Vagina (tissue), 2 donors: ENCODE measurements around the gene CTNNBL1.

Experiments
- POLR2A ChIP-seq, 2 donors: fragments of 450-650 bp; IDR thresholded peaks; one replicate each; pipeline ENCODE4 v1.6.1; 2017; ENCODE audit warnings: antibody characterized with exemption in 2 of 2, mild to moderate bottlenecking in 2 of 2, moderate library complexity in 2 of 2
- POLR2AphosphoS5 ChIP-seq, 2 donors: sonication (generic); formaldehyde crosslinking; IDR thresholded peaks; one replicate each; pipeline ENCODE4 v1.9.0; 2017; ENCODE audit warnings: antibody characterized with exemption in 2 of 2, mild to moderate bottlenecking in 2 of 2, low read depth in 1 of 2; ENCODE audit not compliant: insufficient read depth in 1 of 2
- TF ChIP-seq, protein P1 (sequence below), 3 experiments: fragments of 450-650 bp in 2 of 3; fragments of 200-600 bp in 1 of 3; sonication (generic) in 1 of 3; IDR thresholded peaks; one replicate each; pipeline ENCODE4 v1.5.1; 2017 to 2019; ENCODE audit warnings: antibody characterized with exemption in 3 of 3, mild to moderate bottlenecking in 2 of 3, moderate library complexity in 2 of 3

GRCh38 chr20:37886851-37887297 lies 193.0 kb downstream of the CTNNBL1 start:
- TF ChIP-seq, protein P1, sequence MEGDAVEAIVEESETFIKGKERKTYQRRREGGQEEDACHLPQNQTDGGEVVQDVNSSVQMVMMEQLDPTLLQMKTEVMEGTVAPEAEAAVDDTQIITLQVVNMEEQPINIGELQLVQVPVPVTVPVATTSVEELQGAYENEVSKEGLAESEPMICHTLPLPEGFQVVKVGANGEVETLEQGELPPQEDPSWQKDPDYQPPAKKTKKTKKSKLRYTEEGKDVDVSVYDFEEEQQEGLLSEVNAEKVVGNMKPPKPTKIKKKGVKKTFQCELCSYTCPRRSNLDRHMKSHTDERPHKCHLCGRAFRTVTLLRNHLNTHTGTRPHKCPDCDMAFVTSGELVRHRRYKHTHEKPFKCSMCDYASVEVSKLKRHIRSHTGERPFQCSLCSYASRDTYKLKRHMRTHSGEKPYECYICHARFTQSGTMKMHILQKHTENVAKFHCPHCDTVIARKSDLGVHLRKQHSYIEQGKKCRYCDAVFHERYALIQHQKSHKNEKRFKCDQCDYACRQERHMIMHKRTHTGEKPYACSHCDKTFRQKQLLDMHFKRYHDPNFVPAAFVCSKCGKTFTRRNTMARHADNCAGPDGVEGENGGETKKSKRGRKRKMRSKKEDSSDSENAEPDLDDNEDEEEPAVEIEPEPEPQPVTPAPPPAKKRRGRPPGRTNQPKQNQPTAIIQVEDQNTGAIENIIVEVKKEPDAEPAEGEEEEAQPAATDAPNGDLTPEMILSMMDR (IDR thresholded peaks at IDR 0.05): no peak
- TF ChIP-seq POLR2A (IDR thresholded peaks at IDR 0.05) (no peak), POLR2AphosphoS5 (IDR thresholded peaks at IDR 0.05; ENCODE audit: insufficient read depth in 1 of 2, low read depth in 1 of 2) (no peak)
